Measurements from ENCODE around the gene KCTD11.

DNA sequence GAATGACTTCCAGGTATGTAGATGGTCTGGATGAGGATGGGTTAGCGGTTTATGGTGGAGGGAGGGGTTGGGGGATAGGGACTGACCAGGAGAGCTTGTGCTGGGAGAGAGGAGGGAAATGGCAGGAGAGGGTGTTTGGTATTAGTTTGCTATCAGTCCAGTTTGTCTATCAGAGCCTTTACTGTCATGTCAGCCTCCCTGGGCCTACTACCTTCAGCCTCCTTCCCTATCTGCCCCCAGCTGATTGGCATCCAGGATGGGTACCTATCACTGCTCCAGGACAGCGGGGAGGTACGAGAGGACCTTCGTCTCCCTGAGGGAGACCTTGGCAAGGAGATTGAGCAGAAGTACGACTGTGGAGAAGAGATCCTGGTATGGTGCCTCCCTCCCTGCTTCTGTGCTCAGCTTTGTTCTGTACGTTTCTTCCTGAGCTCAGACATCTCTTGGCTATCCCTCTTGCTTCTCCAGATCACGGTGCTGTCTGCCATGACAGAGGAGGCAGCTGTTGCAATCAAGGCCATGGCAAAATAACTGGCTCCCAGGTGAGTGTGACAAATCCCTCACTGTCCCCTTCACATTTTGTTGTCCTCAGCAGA is 40.8 kb upstream of the KCTD11 start:
- TF ChIP-seq, protein P1, sequence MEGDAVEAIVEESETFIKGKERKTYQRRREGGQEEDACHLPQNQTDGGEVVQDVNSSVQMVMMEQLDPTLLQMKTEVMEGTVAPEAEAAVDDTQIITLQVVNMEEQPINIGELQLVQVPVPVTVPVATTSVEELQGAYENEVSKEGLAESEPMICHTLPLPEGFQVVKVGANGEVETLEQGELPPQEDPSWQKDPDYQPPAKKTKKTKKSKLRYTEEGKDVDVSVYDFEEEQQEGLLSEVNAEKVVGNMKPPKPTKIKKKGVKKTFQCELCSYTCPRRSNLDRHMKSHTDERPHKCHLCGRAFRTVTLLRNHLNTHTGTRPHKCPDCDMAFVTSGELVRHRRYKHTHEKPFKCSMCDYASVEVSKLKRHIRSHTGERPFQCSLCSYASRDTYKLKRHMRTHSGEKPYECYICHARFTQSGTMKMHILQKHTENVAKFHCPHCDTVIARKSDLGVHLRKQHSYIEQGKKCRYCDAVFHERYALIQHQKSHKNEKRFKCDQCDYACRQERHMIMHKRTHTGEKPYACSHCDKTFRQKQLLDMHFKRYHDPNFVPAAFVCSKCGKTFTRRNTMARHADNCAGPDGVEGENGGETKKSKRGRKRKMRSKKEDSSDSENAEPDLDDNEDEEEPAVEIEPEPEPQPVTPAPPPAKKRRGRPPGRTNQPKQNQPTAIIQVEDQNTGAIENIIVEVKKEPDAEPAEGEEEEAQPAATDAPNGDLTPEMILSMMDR (IDR thresholded peaks at IDR 0.05; ENCODE audit: low read depth, low read length, missing input control): no peak
- TF ChIP-seq, protein P2, sequence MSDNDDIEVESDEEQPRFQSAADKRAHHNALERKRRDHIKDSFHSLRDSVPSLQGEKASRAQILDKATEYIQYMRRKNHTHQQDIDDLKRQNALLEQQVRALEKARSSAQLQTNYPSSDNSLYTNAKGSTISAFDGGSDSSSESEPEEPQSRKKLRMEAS (IDR thresholded peaks at IDR 0.05): no peak

All from liver (tissue), 2 donors.